Endodermal cell (in vitro differentiated cells): Measurements from ENCODE around the gene KIZ. TPM values are rescaled to one million over a fixed set of nuclear protein-coding genes. Genes with fewer than 3 reads are reported as not detected.

Source experiments
- DNase-seq: peaks from one replicate; pipeline ENCODE4 v3.0.0-alpha.2; 2017
- H3K27ac ChIP-seq: 2 replicates; pipeline ENCODE4 v1.5.1; 2013; ENCODE audit warnings: mild to moderate bottlenecking, low read depth, low read length, moderate library complexity
- H3K27me3 ChIP-seq: 2 replicates; pipeline ENCODE4 v1.6.1; 2013; ENCODE audit warnings: mild to moderate bottlenecking, low read length, moderate library complexity; ENCODE audit not compliant: insufficient read depth, control insufficient read depth, poor library complexity, severe bottlenecking
- H3K36me3 ChIP-seq: 2 replicates; pipeline ENCODE4 v1.7.0; 2013; ENCODE audit warnings: mild to moderate bottlenecking, low read length, moderate library complexity; ENCODE audit not compliant: control insufficient read depth, insufficient read depth
- H3K4me1 ChIP-seq: one replicate; pipeline ENCODE4 v1.7.0; 2013; ENCODE audit warnings: low read length; ENCODE audit not compliant: control insufficient read depth, insufficient read depth
- H3K4me3 ChIP-seq: 2 replicates; pipeline ENCODE4 v1.5.1; 2013; ENCODE audit warnings: mild to moderate bottlenecking, low read length, moderate library complexity
- H3K9ac ChIP-seq: 2 replicates; pipeline ENCODE4 v1.6.1; 2013; ENCODE audit warnings: mild to moderate bottlenecking, low read length, moderate library complexity; ENCODE audit not compliant: poor library complexity, severe bottlenecking; ENCODE audit errors: extremely low read depth
- H3K9me3 ChIP-seq: 2 replicates; pipeline ENCODE4 v1.6.1; 2013; ENCODE audit warnings: mild to moderate bottlenecking, low read length, moderate library complexity; ENCODE audit not compliant: control insufficient read depth
- H3K27ac Mint-ChIP-seq: 2 replicates; pipeline ENCODE4 v1.8.0; 2020; ENCODE audit warnings: mixed read lengths
- H3K27me3 Mint-ChIP-seq: 2 replicates; pipeline ENCODE4 v1.8.0; 2021; ENCODE audit warnings: mild to moderate bottlenecking, mixed read lengths; ENCODE audit not compliant: insufficient read depth
- H3K36me3 Mint-ChIP-seq: 2 replicates; pipeline ENCODE4 v1.8.0; 2020; ENCODE audit warnings: low read depth, mixed read lengths
- H3K4me1 Mint-ChIP-seq: 2 replicates; pipeline ENCODE4 v1.8.0; 2020; ENCODE audit warnings: mixed read lengths
- H3K4me3 Mint-ChIP-seq: 2 replicates; pipeline ENCODE4 v1.8.0; 2020; ENCODE audit warnings: mild to moderate bottlenecking, moderate library complexity, mixed read lengths
- H3K9me3 Mint-ChIP-seq: 2 replicates; pipeline ENCODE4 v1.8.0; 2020; ENCODE audit warnings: mild to moderate bottlenecking, mixed read lengths
- CTCF ChIP-seq: fragments of 200-600 bp; sonication (generic); conservative IDR thresholded peaks from 2 replicates; pipeline ENCODE4 v1.5.0; 2021; ENCODE audit warnings: antibody characterized with exemption, mild to moderate bottlenecking
- WGBS, 2 experiments: methylation state at CpG; one replicate each; pipeline versions ENCODE4 v1.1.5 to v1.1.7; 2013; ENCODE audit warnings: missing lambda C conversion rate in 2 of 2, mixed read lengths in 1 of 2; ENCODE audit not compliant: insufficient coverage in 1 of 2, insufficient read length in 1 of 2; 5-methylcytosine and 5-hydroxymethylcytosine counted together
- total RNA-seq, 2 donors: library from RNA; stranded (reverse); fragmentation: NEBNext Ultra II Directional in 1 of 2; extraction: Animal tissue kit (Norgen Biotek cat#: 25700) in 1 of 2; gene quantifications; 2 replicates in 1 of 2; 3 replicates in 1 of 2; pipeline ENCODE4 v1.2.1, GENCODE V29; 2021

The KIZ gene
- total RNA-seq, 2 donors from 2014 or later, result 50.3 to 50.8 TPM

- TF ChIP-seq CTCF, result no peak
- H3K36me3 Mint-ChIP-seq, result peaks cover 17% of the 10 kb centered on the region
- H3K4me3 Mint-ChIP-seq, result no peak overlapping the region
- 97% methylated on average over 2 of the region's 2 CpGs; no CpG with 5 or more reads in 1 of the 2 experiments for WGBS, 2 experiments
- no peak for DNase-seq
- H3K4me1 Mint-ChIP-seq, result peaks cover 37% of the 10 kb centered on the region
- peaks cover 12% of the 10 kb centered on the region for H3K9me3 ChIP-seq
- H3K4me3 ChIP-seq, result no peak overlapping the region
- H3K27me3 Mint-ChIP-seq, result no peaks in the 10 kb centered on the region
- H3K9ac ChIP-seq, result no peak overlapping the region
- no peaks in the 10 kb centered on the region for H3K36me3 ChIP-seq
- H3K27me3 ChIP-seq, result no peaks in the 10 kb centered on the region
- H3K27ac Mint-ChIP-seq, result no peak overlapping the region
- H3K4me1 ChIP-seq, result no peaks in the 10 kb centered on the region
- no peak overlapping the region for H3K27ac ChIP-seq
- peaks cover 17% of the 10 kb centered on the region for H3K9me3 Mint-ChIP-seq
Measured at GRCh38 chr20:21177767-21178166, 51.9 kb downstream of the KIZ start.

- WGBS, 2 experiments, result 78 to 80% methylated on average over 1 to 2 of the region's 2 CpGs
- H3K4me1 ChIP-seq, result no peaks in the 10 kb centered on the region
Measured at GRCh38 chr20:21179757-21180156, 53.9 kb downstream of the KIZ start.

GRCh38 chr20:21180248-21180647 is 54.4 kb downstream of the KIZ start:
- DNase-seq, result no peak
- Histone ChIP-seq H3K27me3 (no peaks in the 10 kb centered on the region), H3K27ac (no peak overlapping the region), H3K36me3 (no peaks in the 10 kb centered on the region), H3K9ac (no peak overlapping the region), H3K4me3 (no peak overlapping the region), H3K9me3 (peaks cover 12% of the 10 kb centered on the region), H3K4me1 (no peaks in the 10 kb centered on the region)
- 67 to 71% methylated on average over 5 of the region's 6 CpGs for WGBS, 2 experiments
- no peaks in the 10 kb centered on the region for H3K27me3 Mint-ChIP-seq
- peaks cover 17% of the 10 kb centered on the region for H3K36me3 Mint-ChIP-seq
- no peak for TF ChIP-seq CTCF
- peaks cover 17% of the 10 kb centered on the region for H3K9me3 Mint-ChIP-seq
- H3K27ac Mint-ChIP-seq, result peak overlapping the region; percentile 26
- peak overlapping the region; percentile 7 for H3K4me3 Mint-ChIP-seq
- peaks cover 29% of the 10 kb centered on the region for H3K4me1 Mint-ChIP-seq

More at GRCh38 chr20:21179757-21180156, 53.9 kb downstream of the KIZ start:
- TF ChIP-seq CTCF, result no peak
- Mint-ChIP-seq H3K27ac (no peak overlapping the region), H3K9me3 (peaks cover 17% of the 10 kb centered on the region), H3K36me3 (peaks cover 17% of the 10 kb centered on the region), H3K27me3 (no peaks in the 10 kb centered on the region), H3K4me3 (peak overlapping the region; percentile 7), H3K4me1 (peaks cover 34% of the 10 kb centered on the region)
- Histone ChIP-seq H3K27ac (no peak overlapping the region), H3K9ac (no peak overlapping the region), H3K36me3 (no peaks in the 10 kb centered on the region), H3K9me3 (peaks cover 12% of the 10 kb centered on the region), H3K4me3 (no peak overlapping the region), H3K27me3 (no peaks in the 10 kb centered on the region)
- no peak for DNase-seq
